Body of pancreas (tissue), 4 donors: ENCODE measurements around the gene SMPDL3A. TPM values are rescaled to one million over a fixed set of nuclear protein-coding genes. Genes with fewer than 3 reads are reported as not detected.

Source experiments
- ATAC-seq: fragments of 150-250 bp; one replicate; pipeline ENCODE4 v1.9.1; 2016
- DNase-seq, 4 donors: peaks; one replicate each; pipeline ENCODE4 v3.0.0-alpha.2; 2019
- H3K27ac ChIP-seq, 4 donors: fragments of 200-600 bp; sonication (generic); 1 replicate in 3 of 4; 2 replicates in 1 of 4; pipeline versions ENCODE4 v1.5.1 to v1.6.1; 2016 to 2019; ENCODE audit warnings: mild to moderate bottlenecking in 1 of 4, mixed read lengths in 1 of 4, moderate library complexity in 1 of 4
- H3K27me3 ChIP-seq, 2 donors: fragments of 200-600 bp; sonication (generic); one replicate each; pipeline ENCODE4 v1.6.0; 2016; ENCODE audit warnings: mild to moderate bottlenecking in 1 of 2
- H3K36me3 ChIP-seq, 2 donors: fragments of 200-600 bp; sonication (generic); replicated peaks in 1 of 2; 2 replicates each; pipeline ENCODE4 v1.5.1; 2016; ENCODE audit warnings: low read depth in 2 of 2; ENCODE audit not compliant: insufficient read depth in 1 of 2
- H3K4me1 ChIP-seq: fragments of 200-600 bp; sonication (generic); one replicate; pipeline ENCODE4 v1.6.0; 2016
- H3K4me3 ChIP-seq, 2 donors: fragments of 200-600 bp; sonication (generic); 1 replicate in 1 of 2; 2 replicates in 1 of 2; pipeline ENCODE4 v1.5.1; 2016 to 2019
- H3K9me3 ChIP-seq, 3 donors: fragments of 200-600 bp; sonication (generic); 1 replicate in 2 of 3; 2 replicates in 1 of 3; pipeline ENCODE4 v1.5.1; 2016
- CTCF ChIP-seq, 7 experiments: fragments of 450-650 bp in 4 of 7; fragments of 200-600 bp in 3 of 7; sonication (generic) in 3 of 7; IDR thresholded peaks; one replicate each; pipeline ENCODE4 v1.5.1; 2016 to 2019; ENCODE audit warnings: antibody characterized with exemption in 7 of 7
- POLR2A ChIP-seq, 3 donors: fragments of 450-650 bp; IDR thresholded peaks; one replicate each; pipeline ENCODE4 v1.6.1; 2016; ENCODE audit warnings: antibody characterized with exemption in 3 of 3, mild to moderate bottlenecking in 2 of 3
- WGBS, 2 donors: methylation state at CpG; one replicate each; pipeline ENCODE4 v1.1.5; 2017; 5-methylcytosine and 5-hydroxymethylcytosine counted together
- intact Hi-C: fragments of 100-400 bp; cut with DNase I; formaldehyde crosslinking; loops from one replicate; pipeline ENCODE4 v1.15.1; 2023
- total RNA-seq, 2 donors: library from RNA; depleted of rRNA; stranded (reverse); fragments of >200 nt; gene quantifications; one replicate each; pipeline ENCODE4 v1.1.0, GENCODE V29; 2016

The SMPDL3A gene
- total RNA-seq, 2 donors from 2014 or later = 11.5 to 21.3 TPM

GRCh38 chr6:122787721-122788120, 1.3 kb upstream of the SMPDL3A start:
- 66 to 69% methylated on average over 4 of the region's 4 CpGs for WGBS, 2 donors

GRCh38 chr6:122788208-122788607, 850 bp upstream of the SMPDL3A start:
- intact Hi-C loops = no loop called here
- ATAC-seq = no peak
- peak overlapping the region; percentile 88 to 99 (median 96) for H3K27ac ChIP-seq

More at GRCh38 chr6:122787721-122788120, 1.3 kb upstream of the SMPDL3A start:
- Histone ChIP-seq H3K27ac (peak overlapping the region in 1 of 4 donors; percentile 99), H3K9me3 (no peaks in the 10 kb centered on the region), H3K4me1 (peaks cover 36% of the 10 kb centered on the region), H3K4me3 (no peak overlapping the region), H3K27me3 (no peaks in the 10 kb centered on the region), H3K36me3 (no peaks in the 10 kb centered on the region)
- intact Hi-C loops = no loop called here
- no peak for DNase-seq
- TF ChIP-seq CTCF (IDR thresholded peaks at IDR 0.05) (no peak), POLR2A (IDR thresholded peaks at IDR 0.05) (no peak)
- ATAC-seq = no peak

GRCh38 chr6:122788663-122789181, 336 bp upstream of the SMPDL3A start:
- ATAC-seq = no peak
- no peaks in the 10 kb centered on the region for H3K9me3 ChIP-seq
- no peak for TF ChIP-seq CTCF (IDR thresholded peaks at IDR 0.05)
- no peak for TF ChIP-seq POLR2A (IDR thresholded peaks at IDR 0.05)
- H3K27me3 ChIP-seq = no peaks in the 10 kb centered on the region
- intact Hi-C loops = no loop called here
- no peak for DNase-seq
- peaks cover 42% of the 10 kb centered on the region for H3K4me1 ChIP-seq
- peak overlapping the region; percentile 88 to 99 (median 96) for H3K27ac ChIP-seq
- H3K4me3 ChIP-seq = peak overlapping the region; percentile 9 to 10
- 5 to 8% methylated on average over 10 of the region's 10 CpGs for WGBS, 2 donors
- H3K36me3 ChIP-seq = no peaks in the 10 kb centered on the region

More at GRCh38 chr6:122788208-122788607, 850 bp upstream of the SMPDL3A start:
- Histone ChIP-seq H3K9me3 (no peaks in the 10 kb centered on the region), H3K4me1 (peaks cover 40% of the 10 kb centered on the region), H3K27me3 (no peaks in the 10 kb centered on the region), H3K4me3 (no peak overlapping the region), H3K36me3 (no peaks in the 10 kb centered on the region)
- 33 to 43% methylated on average over 6 of the region's 6 CpGs for WGBS, 2 donors
- TF ChIP-seq POLR2A (IDR thresholded peaks at IDR 0.05) (no peak), CTCF (IDR thresholded peaks at IDR 0.05) (no peak)
- no peak for DNase-seq

GRCh38 chr6:122790028-122790422, 967 bp downstream of the SMPDL3A start:
- DNase-seq (peak in 1 of 4 donors; percentile 54), ATAC-seq (no peak)
- Histone ChIP-seq H3K36me3 (no peaks in the 10 kb centered on the region), H3K27ac (peak overlapping the region; percentile 88 to 99 (median 96)), H3K4me1 (peaks cover 53% of the 10 kb centered on the region), H3K9me3 (no peaks in the 10 kb centered on the region), H3K4me3 (peak overlapping the region; percentile 9 to 10), H3K27me3 (no peaks in the 10 kb centered on the region)
- no peak for TF ChIP-seq CTCF (IDR thresholded peaks at IDR 0.05)
- WGBS, 2 donors = 0 to 2% methylated on average over 10 to 14 of the region's 14 CpGs
- intact Hi-C loops = no loop called here
